ENCODE data around the gene HOXB9. TPM values are rescaled to one million over a fixed set of nuclear protein-coding genes. Genes with fewer than 3 reads are reported as not detected.

Gene HOXB9
- total and polyA plus RNA-seq, 9 of the 15 experiments (the other 6 are each of a cell fraction or from before 2014, with no cell fraction given), result 3.1 to 196 (median 77.6) TPM

DNA sequence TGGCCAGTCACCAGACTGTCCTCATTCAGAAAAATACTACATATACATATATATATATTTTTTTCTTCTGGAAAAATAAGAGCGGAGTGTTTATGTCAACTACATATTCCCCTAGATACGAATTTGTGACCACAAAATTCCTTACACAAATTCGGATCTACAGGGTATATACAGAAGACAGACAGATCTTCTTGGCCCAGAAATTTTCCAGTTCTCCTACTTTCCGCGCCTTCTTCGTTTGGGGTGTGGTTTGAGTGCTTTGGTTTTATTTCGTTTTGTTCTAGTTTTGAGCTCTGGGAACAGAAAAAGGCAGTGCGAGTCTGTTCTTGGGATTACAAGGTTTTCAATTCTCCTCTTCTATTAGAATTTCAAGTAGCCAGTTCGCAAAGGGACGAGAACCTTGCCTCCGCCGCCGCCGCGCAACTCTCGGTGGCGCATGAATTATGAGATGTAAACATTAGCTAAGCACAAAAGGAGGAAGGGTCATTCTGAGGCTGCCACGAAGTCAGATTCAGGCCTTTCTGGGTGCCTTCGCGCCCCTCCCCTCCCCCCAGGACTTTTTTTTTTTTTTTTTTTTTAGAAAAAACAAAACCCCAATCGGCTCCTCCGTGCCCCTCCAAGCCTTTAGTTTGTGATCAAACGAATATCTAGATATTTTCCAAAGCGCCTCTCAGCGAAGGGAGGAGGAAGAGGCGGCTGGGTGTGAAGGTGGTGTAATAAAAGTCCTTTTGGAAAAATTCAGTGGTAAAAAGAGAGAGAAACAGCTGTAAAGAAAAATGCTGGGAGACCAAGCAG lies 46.2 kb downstream of the HOXB9 start (continued):
- no peak for TF ChIP-seq SRSF3 (IDR thresholded peaks at IDR 0.05; ENCODE audit: insufficient read depth, low read length)
- TF ChIP-seq KLF10 (CRISPR knock-in tag; IDR thresholded peaks at IDR 0.05), result no peak
- TF ChIP-seq NR2C2 (CRISPR knock-in tag; IDR thresholded peaks at IDR 0.05), result no peak
- 0 out of 2 replicates have a peak, but pooled peaks have one; percentile 29 for TF ChIP-seq NR2C2 (tag; IDR thresholded peaks at IDR 0.05)
- TF ChIP-seq, protein P1, sequence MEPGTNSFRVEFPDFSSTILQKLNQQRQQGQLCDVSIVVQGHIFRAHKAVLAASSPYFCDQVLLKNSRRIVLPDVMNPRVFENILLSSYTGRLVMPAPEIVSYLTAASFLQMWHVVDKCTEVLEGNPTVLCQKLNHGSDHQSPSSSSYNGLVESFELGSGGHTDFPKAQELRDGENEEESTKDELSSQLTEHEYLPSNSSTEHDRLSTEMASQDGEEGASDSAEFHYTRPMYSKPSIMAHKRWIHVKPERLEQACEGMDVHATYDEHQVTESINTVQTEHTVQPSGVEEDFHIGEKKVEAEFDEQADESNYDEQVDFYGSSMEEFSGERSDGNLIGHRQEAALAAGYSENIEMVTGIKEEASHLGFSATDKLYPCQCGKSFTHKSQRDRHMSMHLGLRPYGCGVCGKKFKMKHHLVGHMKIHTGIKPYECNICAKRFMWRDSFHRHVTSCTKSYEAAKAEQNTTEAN (CRISPR knock-in tag; IDR thresholded peaks at IDR 0.05), result no peak
- TF ChIP-seq, protein P2, sequence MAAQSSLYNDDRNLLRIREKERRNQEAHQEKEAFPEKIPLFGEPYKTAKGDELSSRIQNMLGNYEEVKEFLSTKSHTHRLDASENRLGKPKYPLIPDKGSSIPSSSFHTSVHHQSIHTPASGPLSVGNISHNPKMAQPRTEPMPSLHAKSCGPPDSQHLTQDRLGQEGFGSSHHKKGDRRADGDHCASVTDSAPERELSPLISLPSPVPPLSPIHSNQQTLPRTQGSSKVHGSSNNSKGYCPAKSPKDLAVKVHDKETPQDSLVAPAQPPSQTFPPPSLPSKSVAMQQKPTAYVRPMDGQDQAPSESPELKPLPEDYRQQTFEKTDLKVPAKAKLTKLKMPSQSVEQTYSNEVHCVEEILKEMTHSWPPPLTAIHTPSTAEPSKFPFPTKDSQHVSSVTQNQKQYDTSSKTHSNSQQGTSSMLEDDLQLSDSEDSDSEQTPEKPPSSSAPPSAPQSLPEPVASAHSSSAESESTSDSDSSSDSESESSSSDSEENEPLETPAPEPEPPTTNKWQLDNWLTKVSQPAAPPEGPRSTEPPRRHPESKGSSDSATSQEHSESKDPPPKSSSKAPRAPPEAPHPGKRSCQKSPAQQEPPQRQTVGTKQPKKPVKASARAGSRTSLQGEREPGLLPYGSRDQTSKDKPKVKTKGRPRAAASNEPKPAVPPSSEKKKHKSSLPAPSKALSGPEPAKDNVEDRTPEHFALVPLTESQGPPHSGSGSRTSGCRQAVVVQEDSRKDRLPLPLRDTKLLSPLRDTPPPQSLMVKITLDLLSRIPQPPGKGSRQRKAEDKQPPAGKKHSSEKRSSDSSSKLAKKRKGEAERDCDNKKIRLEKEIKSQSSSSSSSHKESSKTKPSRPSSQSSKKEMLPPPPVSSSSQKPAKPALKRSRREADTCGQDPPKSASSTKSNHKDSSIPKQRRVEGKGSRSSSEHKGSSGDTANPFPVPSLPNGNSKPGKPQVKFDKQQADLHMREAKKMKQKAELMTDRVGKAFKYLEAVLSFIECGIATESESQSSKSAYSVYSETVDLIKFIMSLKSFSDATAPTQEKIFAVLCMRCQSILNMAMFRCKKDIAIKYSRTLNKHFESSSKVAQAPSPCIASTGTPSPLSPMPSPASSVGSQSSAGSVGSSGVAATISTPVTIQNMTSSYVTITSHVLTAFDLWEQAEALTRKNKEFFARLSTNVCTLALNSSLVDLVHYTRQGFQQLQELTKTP (IDR thresholded peaks at IDR 0.05; ENCODE audit: low read depth in 1 of 2, partially characterized antibody in 2 of 2), result peak in 1 of 2 experiments; percentile 79
- TF ChIP-seq NFE2 (IDR thresholded peaks at IDR 0.05; ENCODE audit: low read depth), result no peak
- TF ChIP-seq NR4A1 (CRISPR knock-in tag; IDR thresholded peaks at IDR 0.05), result no peak
- TF ChIP-seq NR4A1 (tag; IDR thresholded peaks at IDR 0.05), result no peak
- TF ChIP-seq, protein P3, sequence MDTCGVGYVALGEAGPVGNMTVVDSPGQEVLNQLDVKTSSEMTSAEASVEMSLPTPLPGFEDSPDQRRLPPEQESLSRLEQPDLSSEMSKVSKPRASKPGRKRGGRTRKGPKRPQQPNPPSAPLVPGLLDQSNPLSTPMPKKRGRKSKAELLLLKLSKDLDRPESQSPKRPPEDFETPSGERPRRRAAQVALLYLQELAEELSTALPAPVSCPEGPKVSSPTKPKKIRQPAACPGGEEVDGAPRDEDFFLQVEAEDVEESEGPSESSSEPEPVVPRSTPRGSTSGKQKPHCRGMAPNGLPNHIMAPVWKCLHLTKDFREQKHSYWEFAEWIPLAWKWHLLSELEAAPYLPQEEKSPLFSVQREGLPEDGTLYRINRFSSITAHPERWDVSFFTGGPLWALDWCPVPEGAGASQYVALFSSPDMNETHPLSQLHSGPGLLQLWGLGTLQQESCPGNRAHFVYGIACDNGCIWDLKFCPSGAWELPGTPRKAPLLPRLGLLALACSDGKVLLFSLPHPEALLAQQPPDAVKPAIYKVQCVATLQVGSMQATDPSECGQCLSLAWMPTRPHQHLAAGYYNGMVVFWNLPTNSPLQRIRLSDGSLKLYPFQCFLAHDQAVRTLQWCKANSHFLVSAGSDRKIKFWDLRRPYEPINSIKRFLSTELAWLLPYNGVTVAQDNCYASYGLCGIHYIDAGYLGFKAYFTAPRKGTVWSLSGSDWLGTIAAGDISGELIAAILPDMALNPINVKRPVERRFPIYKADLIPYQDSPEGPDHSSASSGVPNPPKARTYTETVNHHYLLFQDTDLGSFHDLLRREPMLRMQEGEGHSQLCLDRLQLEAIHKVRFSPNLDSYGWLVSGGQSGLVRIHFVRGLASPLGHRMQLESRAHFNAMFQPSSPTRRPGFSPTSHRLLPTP (IDR thresholded peaks at IDR 0.05; ENCODE audit: borderline replicate concordance, extremely low read depth, insufficient read length), result no peak
- no peak for TF ChIP-seq HNRNPH1 (optimal IDR thresholded peaks at IDR 0.05; ENCODE audit: low read depth, low read length)
- no peak for TF ChIP-seq TCF3 (CRISPR knock-in tag; IDR thresholded peaks at IDR 0.05)
- peak; percentile 66; the same call in 1 of the 2 replicates for TF ChIP-seq EP400 (IDR thresholded peaks at IDR 0.05)
- TF ChIP-seq, protein P4, sequence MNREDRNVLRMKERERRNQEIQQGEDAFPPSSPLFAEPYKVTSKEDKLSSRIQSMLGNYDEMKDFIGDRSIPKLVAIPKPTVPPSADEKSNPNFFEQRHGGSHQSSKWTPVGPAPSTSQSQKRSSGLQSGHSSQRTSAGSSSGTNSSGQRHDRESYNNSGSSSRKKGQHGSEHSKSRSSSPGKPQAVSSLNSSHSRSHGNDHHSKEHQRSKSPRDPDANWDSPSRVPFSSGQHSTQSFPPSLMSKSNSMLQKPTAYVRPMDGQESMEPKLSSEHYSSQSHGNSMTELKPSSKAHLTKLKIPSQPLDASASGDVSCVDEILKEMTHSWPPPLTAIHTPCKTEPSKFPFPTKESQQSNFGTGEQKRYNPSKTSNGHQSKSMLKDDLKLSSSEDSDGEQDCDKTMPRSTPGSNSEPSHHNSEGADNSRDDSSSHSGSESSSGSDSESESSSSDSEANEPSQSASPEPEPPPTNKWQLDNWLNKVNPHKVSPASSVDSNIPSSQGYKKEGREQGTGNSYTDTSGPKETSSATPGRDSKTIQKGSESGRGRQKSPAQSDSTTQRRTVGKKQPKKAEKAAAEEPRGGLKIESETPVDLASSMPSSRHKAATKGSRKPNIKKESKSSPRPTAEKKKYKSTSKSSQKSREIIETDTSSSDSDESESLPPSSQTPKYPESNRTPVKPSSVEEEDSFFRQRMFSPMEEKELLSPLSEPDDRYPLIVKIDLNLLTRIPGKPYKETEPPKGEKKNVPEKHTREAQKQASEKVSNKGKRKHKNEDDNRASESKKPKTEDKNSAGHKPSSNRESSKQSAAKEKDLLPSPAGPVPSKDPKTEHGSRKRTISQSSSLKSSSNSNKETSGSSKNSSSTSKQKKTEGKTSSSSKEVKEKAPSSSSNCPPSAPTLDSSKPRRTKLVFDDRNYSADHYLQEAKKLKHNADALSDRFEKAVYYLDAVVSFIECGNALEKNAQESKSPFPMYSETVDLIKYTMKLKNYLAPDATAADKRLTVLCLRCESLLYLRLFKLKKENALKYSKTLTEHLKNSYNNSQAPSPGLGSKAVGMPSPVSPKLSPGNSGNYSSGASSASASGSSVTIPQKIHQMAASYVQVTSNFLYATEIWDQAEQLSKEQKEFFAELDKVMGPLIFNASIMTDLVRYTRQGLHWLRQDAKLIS (CRISPR knock-in tag; IDR thresholded peaks at IDR 0.05), result no peak
- no peak for TF ChIP-seq PURB (CRISPR knock-in tag; IDR thresholded peaks at IDR 0.05; ENCODE audit: low read depth)

Data from K562 (cell line).